HCT116 (cell line): ENCODE results near the gene TRMT2A. TPM values are rescaled to one million over a fixed set of nuclear protein-coding genes. Genes with fewer than 3 reads are reported as not detected.

Experiments
- ATAC-seq: fragments of 200-7000 bp; cut with Tn5 transposase; 2 replicates; pipeline ENCODE4 v1.9.1; 2020; ENCODE audit warnings: mild to moderate bottlenecking, moderate library complexity
- BruUV-seq: library from RNA; stranded (reverse); fragments of 400-500 nt; replicated peaks from 2 replicates; lab custom pipeline; 2021; lab: Mats Ljungman, UMichigan
- CTCF ChIA-PET: fragments of 300-600 bp; sonication (Branson Sonifier 250); formaldehyde crosslinking; loops from one replicate; lab custom pipeline; 2021; ENCODE audit warnings: antibody characterized with exemption; lab: Charles Lee
- POLR2A ChIA-PET: fragments of 300-600, 350-600 bp; sonication (Branson Sonifier 250); formaldehyde crosslinking; loops from one replicate; lab custom pipeline; 2021; ENCODE audit warnings: antibody characterized with exemption; lab: Charles Lee
- RAD21 ChIA-PET, 2 experiments: fragments of 300-600 bp; sonication (Branson Sonifier 250); formaldehyde crosslinking; loops; one replicate each; lab custom pipeline; 2023; ENCODE audit warnings: low total read pairs in 2 of 2; ENCODE audit not compliant: uncharacterized antibody in 2 of 2, unreplicated experiment in 2 of 2, low non-redundant PET in 1 of 2; lab: Charles Lee
- DNase-seq: peaks from one replicate; pipeline ENCODE4 v3.0.0-alpha.2; 2010; ENCODE audit warnings: low read depth, low spot score
- H2AFZ ChIP-seq: fragments of 200-600 bp; shearing (Covaris generic), sonication (generic); 2 replicates; pipeline ENCODE4 v1.6.1; 2017; ENCODE audit warnings: low read depth, mixed run types, mixed read lengths, antibody characterized with exemption, low read length; ENCODE audit not compliant: poor library complexity, severe bottlenecking
- H3K27ac ChIP-seq: 2 replicates; pipeline ENCODE4 v1.5.1; 2012; ENCODE audit warnings: low read depth, low read length
- H3K27me3 ChIP-seq: fragments of 200-600 bp; sonication (generic); 2 replicates; pipeline ENCODE4 v1.6.1; 2016; ENCODE audit warnings: mixed run types, low read length, mixed read lengths; ENCODE audit not compliant: insufficient read depth
- H3K36me3 ChIP-seq, 2 experiments: fragments of 200-500 bp in 1 of 2; fragments of 200-600 bp in 1 of 2; sonication (Bioruptor generic) in 1 of 2; sonication (generic) in 1 of 2; 2 replicates each; pipeline versions ENCODE4 v1.5.1 to v1.6.1; 2014 to 2016; ENCODE audit warnings: low read length in 2 of 2, inconsistent platforms in 1 of 2, mixed read lengths in 1 of 2, mixed run types in 1 of 2; ENCODE audit not compliant: insufficient read depth in 2 of 2, control insufficient read depth in 1 of 2
- H3K4me1 ChIP-seq, 2 experiments: fragments of 200-600 bp in 1 of 2; sonication (generic) in 1 of 2; 2 replicates each; pipeline versions ENCODE4 v1.5.1 to v1.6.1; 2012 to 2017; ENCODE audit warnings: low read length in 2 of 2, inconsistent platforms in 1 of 2, mild to moderate bottlenecking in 1 of 2, mixed read lengths in 1 of 2, mixed run types in 1 of 2, moderate library complexity in 1 of 2; ENCODE audit not compliant: insufficient read depth in 2 of 2, control insufficient read depth in 1 of 2
- H3K4me2 ChIP-seq: fragments of 200-600 bp; sonication (generic); 2 replicates; pipeline ENCODE4 v1.6.1; 2017; ENCODE audit warnings: mixed run types, low read length, mixed read lengths
- H3K4me3 ChIP-seq, 2 experiments: fragments of 200-600 bp in 1 of 2; sonication (generic) in 1 of 2; replicated peaks in 1 of 2; 2 replicates each; pipeline ENCODE4 v1.5.1; 2011 to 2016; ENCODE audit warnings: low read length in 2 of 2, control low read depth in 1 of 2, low read depth in 1 of 2, mild to moderate bottlenecking in 1 of 2, mixed read lengths in 1 of 2, mixed run types in 1 of 2
- H3K79me2 ChIP-seq: fragments of 200-600 bp; sonication (generic); 2 replicates; pipeline ENCODE4 v1.6.1; 2017; ENCODE audit warnings: mild to moderate bottlenecking, mixed run types, low read length, moderate library complexity, mixed read lengths; ENCODE audit not compliant: insufficient read depth
- H3K9ac ChIP-seq: fragments of 200-600 bp; sonication (generic); 2 replicates; pipeline ENCODE4 v1.6.1; 2016; ENCODE audit warnings: low read length, mixed read lengths
- H3K9me2 ChIP-seq: fragments of 200-600 bp; sonication (generic), shearing (Covaris generic); 2 replicates; pipeline ENCODE4 v1.6.1; 2017; ENCODE audit warnings: mixed run types, mild to moderate bottlenecking, moderate library complexity; ENCODE audit not compliant: insufficient read depth
- H3K9me3 ChIP-seq, 2 experiments: fragments of 200-500 bp in 1 of 2; fragments of 200-600 bp in 1 of 2; sonication (Bioruptor generic) in 1 of 2; sonication (generic) in 1 of 2; 2 replicates each; pipeline ENCODE4 v1.6.1; 2014 to 2017; ENCODE audit warnings: low read length in 2 of 2, mixed read lengths in 2 of 2, inconsistent platforms in 1 of 2, low read depth in 1 of 2, mild to moderate bottlenecking in 1 of 2, mixed run types in 1 of 2, moderate library complexity in 1 of 2; ENCODE audit not compliant: control insufficient read depth in 1 of 2, insufficient read depth in 1 of 2
- H4K20me1 ChIP-seq: fragments of 200-600 bp; sonication (generic), shearing (Covaris generic); 2 replicates; pipeline ENCODE4 v1.6.1; 2017; ENCODE audit warnings: mixed run types, mild to moderate bottlenecking, moderate library complexity; ENCODE audit not compliant: insufficient read depth
- CBX3 ChIP-seq: IDR thresholded peaks from 2 replicates; pipeline ENCODE4 v1.6.1; 2012; ENCODE audit warnings: low read depth
- EZH2 ChIP-seq: fragments of 200-600 bp; sonication (generic); IDR thresholded peaks from 2 replicates; pipeline ENCODE4 v1.6.1; 2017; ENCODE audit warnings: antibody characterized with exemption, mixed run types
- FOSL1 ChIP-seq: IDR thresholded peaks from 2 replicates; pipeline ENCODE4 v1.6.1; 2012; ENCODE audit warnings: low read depth
- JUND ChIP-seq: IDR thresholded peaks from 2 replicates; pipeline ENCODE4 v1.6.1; 2012
- POLR2A ChIP-seq: IDR thresholded peaks from 2 replicates; pipeline ENCODE4 v1.7.0; 2011; ENCODE audit warnings: borderline replicate concordance; ENCODE audit not compliant: insufficient read depth, insufficient read length; ENCODE audit errors: extremely low read depth
- POLR2AphosphoS5 ChIP-seq: IDR thresholded peaks from 2 replicates; pipeline ENCODE4 v1.6.1; 2011; ENCODE audit warnings: mild to moderate bottlenecking, low read depth, low read length, moderate library complexity
- RAD21 ChIP-seq: IDR thresholded peaks from 2 replicates; pipeline ENCODE4 v1.6.1; 2012; ENCODE audit warnings: low read depth, mild to moderate bottlenecking
- REST ChIP-seq: IDR thresholded peaks from 2 replicates; pipeline ENCODE4 v1.6.1; 2012; ENCODE audit warnings: low read depth
- SP1 ChIP-seq: IDR thresholded peaks from 2 replicates; pipeline ENCODE4 v1.6.1; 2012; ENCODE audit warnings: low read depth
- TCF7L2 ChIP-seq: IDR thresholded peaks from 2 replicates; pipeline ENCODE4 v1.7.0; 2011; ENCODE audit warnings: borderline replicate concordance, inconsistent platforms; ENCODE audit not compliant: insufficient read depth, insufficient read length; ENCODE audit errors: extremely low read depth
- YY1 ChIP-seq: IDR thresholded peaks from 2 replicates; pipeline ENCODE4 v1.6.1; 2011; ENCODE audit warnings: low read length, low read depth, moderate library complexity, mild to moderate bottlenecking; ENCODE audit not compliant: insufficient replicate concordance; ENCODE audit errors: extremely low read depth
- ZBTB33 ChIP-seq: IDR thresholded peaks from 2 replicates; pipeline ENCODE4 v1.6.1; 2011; ENCODE audit warnings: mild to moderate bottlenecking, low read length, moderate library complexity; ENCODE audit not compliant: insufficient replicate concordance; ENCODE audit errors: extremely low read depth
- ZFX ChIP-seq: fragments of 450-650 bp; IDR thresholded peaks from 2 replicates; pipeline ENCODE4 v1.6.1; 2017
- intact Hi-C: fragments of 100-400 bp; cut with micrococcal nuclease; formaldehyde crosslinking; loops from 2 replicates; pipeline ENCODE4 v1.10.0; 2022
- total RNA-seq: library from RNA; stranded (reverse); gene quantifications from one replicate; pipeline ENCODE4 v1.2.1, GENCODE V29; 2021; ENCODE audit not compliant: unreplicated experiment

Gene TRMT2A
- total RNA-seq, 1 experiment from 2014 or later: 67.3 TPM

DNA sequence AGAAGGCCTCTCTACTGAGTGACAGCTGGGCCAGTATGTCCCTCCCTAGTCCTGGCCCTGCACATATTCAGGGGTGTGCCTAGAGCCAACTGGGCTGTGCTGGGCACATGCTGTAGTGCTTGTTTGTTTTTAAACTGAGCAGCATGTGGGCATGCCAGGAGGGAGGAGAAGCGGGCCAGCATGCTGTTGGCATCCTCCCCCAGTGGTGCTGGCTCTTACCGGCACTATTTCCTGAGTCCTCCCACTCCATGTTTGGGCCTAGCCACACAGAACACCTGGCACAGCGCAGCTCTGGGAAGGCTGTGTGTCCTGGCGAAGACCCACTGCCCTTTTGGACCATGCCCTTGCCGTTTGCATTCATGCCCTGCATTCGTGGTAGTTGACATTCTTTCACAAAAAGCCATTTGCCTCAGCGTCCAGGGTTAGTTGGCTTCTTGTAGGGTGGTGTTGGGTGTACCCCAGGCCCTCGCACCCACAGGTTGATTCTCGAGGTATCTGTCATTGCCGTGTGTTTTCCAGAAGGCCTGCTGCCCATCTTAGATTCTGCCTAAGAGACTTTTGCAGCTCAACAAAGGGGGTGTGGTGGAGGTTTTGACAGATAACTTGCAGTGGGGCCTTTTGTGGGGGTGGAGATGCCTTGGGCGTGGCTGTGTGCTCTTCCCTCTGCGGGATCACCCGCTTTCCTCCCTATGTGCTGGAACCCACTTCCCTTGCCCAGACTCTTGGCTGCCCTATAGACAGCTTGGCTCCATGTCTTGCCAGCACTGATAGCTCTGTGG lies 23.4 kb downstream of the TRMT2A start:
- H3K4me1 ChIP-seq: no peaks in the 10 kb centered on the region
- no peaks in the 10 kb centered on the region for H3K9me3 ChIP-seq
- no peak overlapping the region for H3K4me3 ChIP-seq
- no peak overlapping the region for H3K27ac ChIP-seq
- RAD21 ChIA-PET: no interaction called here
- TF ChIP-seq JUND (no peak), FOSL1 (no peak), CBX3 (no peak)
- ATAC-seq: no peak
- H3K9ac ChIP-seq: no peak overlapping the region
- no peak overlapping the region for H3K4me2 ChIP-seq
- DNase-seq: no peak
- no peaks in the 10 kb centered on the region for H4K20me1 ChIP-seq
- H3K27me3 ChIP-seq: no peaks in the 10 kb centered on the region
- POLR2A ChIA-PET: no interaction called here
- no peaks in the 10 kb centered on the region for H3K9me2 ChIP-seq
- intact Hi-C loops: no loop called here
- CTCF ChIA-PET: no interaction called here
- H3K36me3 ChIP-seq: peaks cover 86 to 88% of the 10 kb centered on the region in 2 experiments
- no peak overlapping the region for H2AFZ ChIP-seq
- no TSS peak for BruUV-seq
- peaks cover 78% of the 10 kb centered on the region for H3K79me2 ChIP-seq

DNA sequence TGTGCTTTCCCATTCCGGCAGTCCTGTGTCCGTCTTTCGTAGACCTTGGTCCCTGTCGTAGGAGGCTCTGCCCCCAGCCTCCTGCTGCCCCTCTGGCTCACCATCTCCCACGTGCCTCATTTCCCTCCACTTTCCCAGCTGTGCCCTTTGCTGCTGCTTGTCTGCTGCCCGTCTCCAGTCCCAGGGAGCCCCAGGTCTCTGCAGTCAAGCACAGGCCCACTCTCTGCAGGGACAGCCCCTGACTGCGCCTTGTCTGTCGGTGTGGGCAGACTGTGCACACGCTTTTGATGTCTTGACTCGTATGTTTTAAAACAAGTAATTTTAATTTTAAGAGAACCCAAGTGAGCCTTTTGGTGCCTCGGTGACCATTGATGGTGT lies 24.6 kb downstream of the TRMT2A start:
- H3K27me3 ChIP-seq: no peaks in the 10 kb centered on the region
- ChIA-PET POLR2A (no interaction called here), RAD21 (no interaction called here), CTCF (no interaction called here)
- no peak for DNase-seq
- intact Hi-C loops: no loop called here
- no peak overlapping the region for H2AFZ ChIP-seq
- no peaks in the 10 kb centered on the region for H3K4me1 ChIP-seq
- no peak overlapping the region for H3K4me2 ChIP-seq
- ATAC-seq: no peak
- no peak overlapping the region for H3K27ac ChIP-seq
- H3K9ac ChIP-seq: no peak overlapping the region
- H3K79me2 ChIP-seq: peaks cover 81% of the 10 kb centered on the region
- no peaks in the 10 kb centered on the region for H4K20me1 ChIP-seq
- H3K36me3 ChIP-seq: peaks cover 88 to 94% of the 10 kb centered on the region in 2 experiments
- H3K4me3 ChIP-seq: no peak overlapping the region
- no peaks in the 10 kb centered on the region for H3K9me2 ChIP-seq
- BruUV-seq: no TSS peak
- H3K9me3 ChIP-seq: no peaks in the 10 kb centered on the region
- TF ChIP-seq POLR2A (no peak), YY1 (no peak), RAD21 (no peak), TCF7L2 (no peak), CBX3 (no peak), JUND (no peak), REST (no peak), EZH2 (no peak), ZBTB33 (no peak), SP1 (no peak), POLR2AphosphoS5 (no peak), ZFX (no peak)
